SW 1271 (cell line): ENCODE data around the gene NAPB.

Source experiments
- DNase-seq, 2 experiments: peaks; one replicate each; lab custom pipeline; 2025; lab: John Stamatoyannopoulos, UW

The NAPB gene

DNA sequence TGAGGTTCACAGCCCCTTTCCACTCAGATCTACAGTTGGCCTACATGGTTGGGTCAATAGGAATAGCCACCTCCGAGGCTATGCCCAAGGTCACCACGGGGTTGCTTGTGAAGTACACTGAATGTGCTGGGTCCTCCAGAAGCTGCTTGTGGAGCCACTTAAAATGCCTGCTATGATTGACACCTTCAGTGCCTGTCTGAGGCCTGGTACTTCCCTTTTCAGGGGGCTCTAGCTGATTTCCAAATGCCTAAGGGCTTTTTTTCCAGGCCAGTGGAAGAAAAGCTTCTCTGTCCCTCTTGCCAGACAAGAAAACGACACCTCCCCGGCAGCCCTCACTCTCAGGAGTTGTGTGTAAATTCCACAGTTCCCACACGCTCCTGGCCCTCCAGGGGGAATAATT lies 77.0 kb downstream of the NAPB start:
- no peak for DNase-seq

- no peak for DNase-seq
These were observed 77.7 kb downstream of the NAPB start for GRCh38 chr20:23343590-23343989.

GRCh38 chr20:23341073-23341472 lies 80.2 kb downstream of the NAPB start:
- DNase-seq, result no peak

GRCh38 chr20:23340524-23340923 lies 80.8 kb downstream of the NAPB start:
- DNase-seq, result peak; percentile 18 to 43

GRCh38 chr20:23339986-23340385 lies 81.3 kb downstream of the NAPB start:
- DNase-seq, result no peak

GRCh38 chr20:23337312-23337711 lies 84.0 kb downstream of the NAPB start:
- DNase-seq, result no peak

DNA sequence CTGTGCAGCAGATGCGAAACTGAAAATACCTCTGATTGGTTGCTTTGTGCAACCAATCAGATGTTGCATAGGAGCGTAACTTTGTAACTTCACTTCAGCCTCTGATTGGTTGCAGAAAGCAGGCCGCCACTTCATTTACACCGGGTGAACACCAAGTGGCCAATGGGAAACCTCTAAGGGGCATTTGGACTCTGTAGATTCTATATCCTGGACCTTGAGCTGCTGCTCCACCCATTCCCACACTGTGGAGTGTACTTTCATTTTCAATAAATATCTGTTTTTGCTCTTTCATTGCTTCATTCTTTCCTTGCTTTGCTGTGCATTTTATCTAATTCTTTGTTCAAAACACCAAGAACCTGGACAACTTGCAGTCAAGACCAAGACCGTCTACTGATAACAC lies 84.8 kb downstream of the NAPB start:
- no peak for DNase-seq

DNA sequence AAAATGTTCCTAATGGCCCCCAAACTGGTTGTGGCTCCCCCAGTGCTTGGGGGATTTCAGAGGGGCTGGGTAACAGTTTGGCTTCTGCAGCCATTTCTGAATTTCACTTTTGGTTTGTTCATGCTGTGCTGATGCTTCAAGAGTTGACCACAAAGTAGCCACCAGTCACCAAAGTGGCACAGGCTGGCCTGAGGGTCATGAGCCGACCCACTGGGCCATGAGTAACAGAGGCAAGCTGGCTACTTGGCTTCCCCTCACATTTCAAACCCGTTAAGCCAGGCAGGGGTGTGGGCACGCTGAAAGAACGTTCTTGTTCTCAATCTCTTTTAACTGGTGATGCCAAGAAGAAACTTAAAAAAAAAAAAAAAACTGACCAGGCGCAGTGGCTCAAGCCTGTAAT lies 85.8 kb downstream of the NAPB start:
- no peak for DNase-seq

- no peak for DNase-seq
These were observed 87.2 kb downstream of the NAPB start for GRCh38 chr20:23334111-23334510.

DNA sequence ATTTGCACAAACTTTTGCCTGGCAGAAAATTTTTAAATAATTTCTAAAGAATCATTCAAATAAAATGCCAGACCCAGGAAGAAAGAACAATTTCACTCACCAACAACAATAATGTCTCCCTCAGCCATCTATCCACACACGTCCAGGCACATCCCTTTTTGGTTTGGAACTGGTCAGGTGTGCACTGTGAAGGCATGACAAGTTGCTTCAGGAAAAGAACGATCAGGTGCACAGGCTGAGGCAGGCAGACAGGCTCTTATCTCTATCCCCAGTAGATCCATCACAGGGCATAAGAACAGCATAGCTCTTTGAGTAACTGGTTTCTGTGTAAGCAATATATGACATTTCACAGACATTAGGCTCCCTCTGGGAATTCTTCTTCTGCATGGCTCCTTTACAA lies 88.8 kb downstream of the NAPB start:
- DNase-seq, result no peak

GRCh38 chr20:23331450-23332350 lies 89.6 kb downstream of the NAPB start:
- DNase-seq, result no peak

- DNase-seq, result no peak
These were observed 93.5 kb downstream of the NAPB start for GRCh38 chr20:23327617-23328333.

DNA sequence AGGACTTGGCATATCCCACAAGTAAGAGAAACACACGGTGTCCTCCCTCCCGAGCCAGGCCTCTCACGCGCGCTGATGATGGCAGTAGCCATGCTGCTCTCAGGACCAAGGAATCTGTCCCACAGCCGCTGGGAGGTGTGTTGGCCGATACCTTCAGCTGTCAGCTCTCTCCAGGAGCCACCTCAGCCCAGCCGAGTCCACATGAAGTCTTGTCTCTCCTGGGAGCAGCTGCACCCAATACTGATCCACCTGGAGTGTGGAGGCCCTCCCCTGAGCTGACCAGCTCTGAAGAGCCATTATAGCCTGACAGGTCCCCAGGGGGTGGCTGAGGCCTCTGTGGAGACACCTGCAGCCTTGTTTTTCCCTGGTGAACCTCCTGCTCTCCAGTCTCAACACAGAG lies 94.5 kb downstream of the NAPB start:
- no peak for DNase-seq

DNA sequence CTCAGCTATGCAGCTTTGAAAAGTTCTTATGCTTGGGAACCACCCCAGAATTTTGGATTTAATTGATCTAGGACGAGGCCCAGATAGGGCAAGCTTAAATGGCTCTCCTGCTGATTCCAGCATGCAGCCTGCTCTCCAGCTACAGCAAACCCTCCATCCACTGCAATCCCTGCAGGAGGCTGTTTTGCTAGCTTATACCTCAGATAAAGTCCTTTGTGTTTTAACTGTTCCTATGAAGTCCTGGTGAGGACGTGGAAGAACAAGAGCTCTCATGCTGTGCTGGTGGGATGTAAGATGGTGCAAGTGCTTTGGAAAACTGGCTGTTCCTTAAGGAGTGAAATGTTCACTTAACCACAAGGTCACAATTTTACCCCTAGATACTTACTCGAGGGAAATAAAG lies 96.2 kb downstream of the NAPB start:
- DNase-seq, result no peak
